Activated CD4-positive, alpha-beta T cell treated with anti-CD3 and anti-CD28 coated beads, Interleukin-2, amount 50 U/mL, for 48 hours (primary cell): ENCODE measurements around the gene CASZ1.

Source experiments
- DNase-seq, 2 experiments: peaks; one replicate each; pipeline ENCODE4 v3.0.0-alpha.2; 2020

Gene CASZ1

GRCh38 chr1:10723317-10723716 lies 73.1 kb downstream of the CASZ1 start:
- DNase-seq: no peak

- no peak for DNase-seq
Measured at GRCh38 chr1:10722803-10723202, 73.6 kb downstream of the CASZ1 start.

- no peak for DNase-seq
Measured at GRCh38 chr1:10721381-10722321, 74.8 kb downstream of the CASZ1 start.

GRCh38 chr1:10720635-10721034 lies 75.8 kb downstream of the CASZ1 start:
- DNase-seq: no peak

GRCh38 chr1:10718083-10718415 lies 78.4 kb downstream of the CASZ1 start:
- DNase-seq: no peak

DNA sequence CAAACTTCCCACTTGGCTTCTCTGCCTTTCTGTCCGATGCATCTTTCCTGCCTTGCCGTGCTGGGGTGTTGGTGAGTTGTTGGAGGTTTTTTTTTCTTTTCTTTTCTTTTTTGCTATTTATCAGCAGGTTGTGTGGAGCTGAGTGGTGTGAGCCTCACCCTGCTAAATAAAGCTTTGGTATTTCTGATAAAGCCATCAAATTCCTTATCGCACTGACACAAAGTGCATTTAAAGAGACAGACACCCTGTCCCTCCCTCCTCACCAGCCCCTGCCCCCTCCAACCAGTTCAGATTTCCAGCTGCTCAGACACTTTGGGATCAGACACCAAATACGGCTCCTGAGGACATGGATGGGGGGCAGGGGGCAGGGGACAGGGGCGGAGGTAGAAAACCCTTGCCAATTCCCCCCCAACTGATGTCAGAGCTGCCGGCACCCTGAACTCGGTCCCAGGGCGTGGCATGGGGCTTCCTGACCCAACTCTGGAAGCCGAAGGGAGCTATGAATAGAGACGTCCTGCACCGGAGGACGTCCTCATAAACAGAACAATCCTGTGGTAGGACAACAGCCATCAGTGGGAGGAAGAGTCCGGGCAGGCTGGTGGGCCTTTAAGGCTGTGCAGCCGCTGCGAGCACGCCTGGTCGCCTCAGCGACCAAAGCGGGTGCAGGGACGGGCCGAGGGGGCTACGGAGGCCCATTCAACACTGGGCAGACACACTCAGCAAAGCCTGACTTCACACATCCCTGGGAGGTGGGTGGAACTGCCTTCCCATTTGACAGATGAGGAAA lies 79.0 kb downstream of the CASZ1 start:
- no peak for DNase-seq

- DNase-seq: no peak
Measured at GRCh38 chr1:10716840-10717239, 79.6 kb downstream of the CASZ1 start.

DNA sequence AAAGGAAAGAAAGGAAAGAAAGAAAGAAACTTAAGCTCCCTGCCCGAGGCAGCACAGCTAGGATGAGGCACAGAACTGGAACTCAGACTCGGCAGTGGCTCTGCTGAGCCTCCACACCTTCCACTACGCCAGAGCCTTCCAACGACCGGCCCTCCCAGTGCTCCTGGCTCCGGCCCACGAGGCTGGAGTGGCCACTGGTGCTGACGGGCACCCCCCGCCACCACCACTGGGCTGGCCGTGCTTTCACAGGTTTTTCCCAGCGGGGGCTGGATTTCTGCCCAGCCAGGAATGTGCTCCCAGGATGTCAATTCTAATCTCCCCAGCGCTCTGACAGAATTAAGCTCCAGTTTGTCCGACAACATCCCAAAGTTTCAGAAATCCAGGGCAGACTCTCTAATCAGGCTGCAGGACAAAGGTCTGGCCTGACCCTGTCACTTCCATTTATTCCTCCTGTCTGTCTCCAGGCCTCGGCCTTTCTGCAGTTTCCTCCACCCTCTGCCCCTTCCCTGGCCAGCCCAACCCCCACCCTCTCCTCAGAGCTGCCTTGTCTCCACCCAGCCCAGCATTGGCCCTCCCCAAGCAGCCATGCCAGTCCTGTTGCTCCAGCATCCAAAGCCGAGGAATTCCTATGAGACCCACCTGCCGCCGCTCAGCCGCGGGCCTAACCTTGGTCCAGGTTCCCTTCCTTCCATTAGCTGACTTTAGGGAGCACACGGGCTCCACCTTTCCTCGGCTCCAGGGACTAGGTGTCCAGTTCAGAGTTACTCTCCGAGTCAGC lies 81.9 kb downstream of the CASZ1 start:
- DNase-seq: no peak

DNA sequence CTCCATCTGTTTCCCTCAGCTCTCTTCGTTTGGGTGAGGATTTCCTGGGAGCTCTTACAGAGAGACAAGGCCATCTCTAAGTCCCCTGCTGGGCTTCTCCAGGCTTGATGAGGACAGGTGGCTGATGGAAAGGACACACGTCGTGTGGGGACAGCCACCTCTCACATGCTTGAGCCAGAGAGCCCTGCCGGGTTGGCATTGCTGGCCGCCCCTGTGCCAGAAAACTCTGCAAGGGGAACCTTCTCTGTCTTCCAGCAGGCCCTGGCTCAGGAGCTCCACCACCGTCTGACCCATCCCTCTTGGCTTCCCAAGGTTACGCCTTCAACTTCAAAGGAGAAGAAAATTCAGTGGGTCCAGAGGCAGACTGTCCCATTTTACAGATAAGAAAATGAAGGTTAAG lies 82.8 kb downstream of the CASZ1 start:
- no peak for DNase-seq

DNA sequence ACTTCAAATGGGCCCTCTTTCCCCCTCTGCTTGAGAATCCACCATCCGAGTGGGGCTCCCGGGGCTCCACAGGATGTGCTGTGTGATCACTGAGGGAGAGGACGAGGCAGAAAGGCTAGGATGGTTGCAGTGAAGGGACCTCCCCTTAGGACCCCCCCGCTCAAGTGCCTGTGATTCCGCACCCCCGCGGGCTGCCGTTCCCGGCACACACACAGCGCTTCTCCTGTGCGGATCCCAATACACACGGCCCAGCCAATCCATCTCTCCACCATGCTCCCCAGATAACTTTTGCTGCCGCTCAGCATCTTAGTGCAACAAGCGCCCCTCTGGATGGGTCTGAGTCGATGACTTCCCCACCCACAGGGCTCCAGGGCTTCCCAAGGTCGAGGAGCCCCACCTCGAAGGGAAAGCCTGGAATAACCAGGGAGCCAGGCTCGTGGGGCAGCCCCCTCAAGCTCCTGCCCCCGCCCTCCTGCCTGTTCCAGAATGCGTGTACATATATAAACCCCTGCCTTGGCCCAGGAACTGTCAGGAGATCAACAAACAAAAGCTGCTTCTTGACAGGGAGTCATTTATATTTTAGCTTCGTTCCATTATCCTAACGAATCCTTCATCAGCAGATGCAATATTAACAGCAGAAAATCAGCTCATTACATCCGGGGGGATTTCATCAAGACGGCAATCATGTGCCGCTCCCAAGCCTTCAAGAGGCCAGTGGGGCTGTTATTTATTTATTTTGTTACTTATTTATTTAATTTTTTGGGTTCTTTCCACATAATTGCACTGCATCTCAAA lies 83.7 kb downstream of the CASZ1 start:
- no peak for DNase-seq

GRCh38 chr1:10710489-10710888 lies 86.0 kb downstream of the CASZ1 start:
- no peak for DNase-seq

GRCh38 chr1:10709646-10710045 lies 86.8 kb downstream of the CASZ1 start:
- DNase-seq: no peak

GRCh38 chr1:10709165-10709564 lies 87.3 kb downstream of the CASZ1 start:
- no peak for DNase-seq

DNA sequence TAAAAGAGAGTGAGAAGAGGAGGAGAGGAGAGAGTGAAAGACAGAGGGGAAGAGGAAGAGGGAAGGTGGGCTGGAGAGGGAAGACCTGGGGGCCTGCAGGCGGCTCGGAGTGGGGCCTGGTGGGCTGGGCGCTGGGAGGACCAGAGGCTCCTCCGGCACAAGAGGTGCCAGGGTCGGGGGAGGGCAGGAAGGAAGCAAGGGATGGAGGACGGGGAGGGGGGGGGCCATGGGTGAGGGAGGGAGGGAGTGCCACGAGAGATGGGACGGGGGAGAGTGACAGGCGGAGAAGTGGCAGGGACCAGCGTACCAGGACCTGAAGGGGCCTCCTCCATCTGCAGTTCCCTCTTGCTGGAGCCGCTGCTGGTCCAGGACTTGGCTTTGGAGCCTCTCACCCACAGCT lies 87.7 kb downstream of the CASZ1 start:
- DNase-seq: no peak

GRCh38 chr1:10707208-10707607 lies 89.2 kb downstream of the CASZ1 start:
- no peak for DNase-seq

GRCh38 chr1:10706376-10706913 lies 90.0 kb downstream of the CASZ1 start:
- no peak for DNase-seq

- no peak for DNase-seq
Measured at GRCh38 chr1:10705953-10706352, 90.5 kb downstream of the CASZ1 start.

GRCh38 chr1:10704368-10704882 lies 92.0 kb downstream of the CASZ1 start:
- no peak for DNase-seq

DNA sequence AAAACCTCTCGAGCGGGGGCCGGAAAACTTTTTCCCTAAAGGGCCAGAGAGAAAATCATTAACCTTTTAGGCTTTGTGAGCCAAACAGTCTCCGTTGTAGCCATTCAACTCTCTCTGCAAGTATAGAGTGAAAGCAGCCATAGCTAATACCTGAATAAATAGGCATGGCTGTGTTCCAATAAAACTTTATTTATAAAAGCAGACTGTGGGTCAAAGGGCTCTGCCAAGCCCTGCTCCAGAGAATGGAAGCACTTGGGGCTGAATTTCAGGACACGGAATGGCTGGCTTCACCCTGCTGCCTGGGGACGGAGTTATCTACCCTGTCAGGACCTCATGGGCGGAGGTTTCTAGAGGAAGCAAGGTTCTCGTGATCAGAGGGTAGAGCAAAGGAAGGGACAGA lies 92.7 kb downstream of the CASZ1 start:
- DNase-seq: no peak

DNA sequence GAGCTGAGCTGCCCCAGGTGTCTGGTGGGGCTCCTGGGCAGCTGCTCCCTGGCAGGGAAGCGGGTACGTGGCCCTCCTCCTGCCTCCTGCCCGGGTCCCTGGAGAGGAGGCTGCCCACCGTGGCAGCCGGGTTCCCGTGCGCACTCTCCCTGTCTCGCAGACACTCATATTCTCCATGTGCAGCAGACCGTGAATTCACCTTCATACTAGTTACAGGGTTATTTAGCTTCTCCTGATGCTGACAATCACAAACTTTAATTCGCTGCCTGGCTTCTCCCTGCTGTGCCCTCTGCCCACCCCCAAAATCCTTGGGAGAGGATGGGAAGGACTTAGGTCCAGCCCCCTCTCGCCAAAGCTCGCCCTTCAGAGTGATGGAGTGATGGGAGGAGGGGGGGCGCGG lies 95.3 kb downstream of the CASZ1 start:
- no peak for DNase-seq

GRCh38 chr1:10699470-10699835 lies 97.0 kb downstream of the CASZ1 start:
- DNase-seq: no peak
